ENCODE measurements around the gene MARVELD2. TPM values are rescaled to one million over a fixed set of nuclear protein-coding genes. Genes with fewer than 3 reads are reported as not detected.
A peak's percentile ranks its signal among the peaks of the same experiment; 100 is the strongest.

Gene MARVELD2
- total RNA-seq, 2 donors from 2014 or later: 1.6 to 2.3 TPM

DNA sequence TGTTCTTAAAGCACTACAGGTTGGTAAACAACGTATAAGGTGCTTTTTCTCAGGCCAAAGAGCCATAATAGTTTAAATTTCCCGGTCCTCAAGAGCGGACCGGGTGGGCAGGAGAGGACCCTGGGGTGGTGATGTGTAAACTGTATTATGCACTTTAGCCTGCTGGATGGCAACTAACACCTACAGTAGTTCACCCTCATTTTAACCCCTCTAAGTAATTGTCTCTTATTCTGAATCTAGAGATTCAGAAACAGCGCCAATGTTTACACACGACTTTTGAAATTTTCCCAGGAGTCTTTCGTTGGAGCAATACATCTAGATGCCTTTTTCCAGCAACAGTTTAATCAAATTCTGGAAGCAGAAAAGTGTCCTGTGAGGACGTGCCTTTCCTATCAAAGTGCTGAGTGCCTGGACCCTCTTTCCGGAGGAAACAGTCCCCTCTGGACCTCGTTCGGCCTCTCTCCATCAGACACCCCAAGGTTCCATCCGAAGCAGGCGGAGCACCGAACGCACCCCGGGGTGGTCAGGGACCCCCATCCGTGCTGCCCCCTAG is 77.0 kb downstream of the MARVELD2 start:
- no peaks in the 10 kb centered on the region for H3K36me3 ChIP-seq
- H3K4me3 ChIP-seq: peak overlapping the region; percentile 47 to 61
- TF ChIP-seq CTCF (IDR thresholded peaks at IDR 0.05): no peak
- no peak overlapping the region for H3K27ac ChIP-seq
- H3K27me3 ChIP-seq: peaks cover 0 to 6% of the 10 kb centered on the region in 2 donors
- H3K9me3 ChIP-seq: no peaks in the 10 kb centered on the region
- no peak for DNase-seq (ENCODE audit: low spot score)
- peaks cover 0 to 25% of the 10 kb centered on the region in 2 donors for H3K4me1 ChIP-seq

DNA sequence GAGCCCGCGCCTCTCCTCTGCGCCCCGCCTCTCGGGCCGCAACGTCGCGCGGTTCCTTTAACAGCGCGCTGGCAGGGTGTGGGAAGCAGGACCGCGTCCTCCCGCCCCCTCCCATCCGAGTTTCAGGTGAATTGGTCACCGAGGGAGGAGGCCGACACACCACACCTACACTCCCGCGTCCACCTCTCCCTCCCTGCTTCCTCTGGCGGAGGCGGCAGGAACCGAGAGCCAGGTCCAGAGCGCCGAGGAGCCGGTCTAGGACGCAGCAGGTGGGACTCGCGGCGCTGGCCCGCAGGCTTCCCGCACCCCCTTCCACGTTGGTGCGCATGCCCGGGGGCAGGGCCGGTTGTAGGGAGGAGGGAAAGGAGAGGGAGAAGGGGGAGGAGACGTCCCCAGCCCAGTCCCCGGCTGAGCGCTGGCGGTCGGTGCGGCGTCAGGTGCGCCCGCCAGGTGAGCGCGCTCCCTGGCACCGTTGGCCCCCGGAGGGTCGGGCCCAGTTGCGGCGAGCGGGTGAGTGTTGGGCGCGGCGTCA is 77.5 kb downstream of the MARVELD2 start, which contains the start of gene OCLN:
Gene OCLN, plus strand, starts transcription at position 400 of the 532 bp plus-strand sequence. CDS start 11,455 bp downstream, outside the sequence.
- DNase-seq (ENCODE audit: low spot score): no peak
- H3K27ac ChIP-seq: no peak within 1 kb of the TSS
- H3K9me3 ChIP-seq: no peaks in the 10 kb centered on the region
- H3K27me3 ChIP-seq: peaks cover 0 to 6% of the 10 kb centered on the region in 2 donors
- no peaks in the 10 kb centered on the region for H3K36me3 ChIP-seq
- peak within 1 kb of the TSS; percentile 47 to 61 for H3K4me3 ChIP-seq
- peaks cover 0 to 25% of the 10 kb centered on the region in 2 donors for H3K4me1 ChIP-seq
- no peak for TF ChIP-seq CTCF (IDR thresholded peaks at IDR 0.05)

DNA sequence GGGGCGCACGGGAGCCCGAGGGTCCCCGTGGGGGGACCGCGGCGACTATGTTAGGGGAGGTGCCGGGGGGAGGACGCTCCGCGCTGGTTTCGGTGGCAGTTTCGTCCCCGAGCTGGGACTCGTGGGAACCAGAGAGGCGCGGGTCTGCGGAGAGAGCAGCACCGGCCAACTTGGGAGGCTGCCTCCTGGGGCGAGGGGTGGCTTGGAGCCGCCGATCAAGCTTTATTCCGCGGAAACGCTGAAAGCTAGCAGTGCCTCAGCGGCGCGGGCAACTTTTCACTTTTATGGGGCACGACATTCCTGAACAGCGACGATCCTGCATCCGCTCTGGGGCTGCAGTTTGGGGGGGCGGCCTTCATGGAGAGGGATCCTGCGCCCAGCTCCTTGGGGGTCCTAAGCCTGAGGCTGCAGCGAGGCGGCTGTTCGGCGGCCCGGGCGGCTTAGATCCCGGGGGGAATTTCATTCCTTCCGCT is 78.0 kb downstream of the MARVELD2 start:
- H3K9me3 ChIP-seq: no peaks in the 10 kb centered on the region
- DNase-seq (ENCODE audit: low spot score): no peak
- TF ChIP-seq CTCF (IDR thresholded peaks at IDR 0.05): no peak
- no peak overlapping the region for H3K27ac ChIP-seq
- peaks cover 0 to 25% of the 10 kb centered on the region in 2 donors for H3K4me1 ChIP-seq
- H3K27me3 ChIP-seq: peaks cover 0 to 6% of the 10 kb centered on the region in 2 donors
- H3K36me3 ChIP-seq: no peaks in the 10 kb centered on the region
- peak overlapping the region; percentile 47 to 61 for H3K4me3 ChIP-seq

DNA sequence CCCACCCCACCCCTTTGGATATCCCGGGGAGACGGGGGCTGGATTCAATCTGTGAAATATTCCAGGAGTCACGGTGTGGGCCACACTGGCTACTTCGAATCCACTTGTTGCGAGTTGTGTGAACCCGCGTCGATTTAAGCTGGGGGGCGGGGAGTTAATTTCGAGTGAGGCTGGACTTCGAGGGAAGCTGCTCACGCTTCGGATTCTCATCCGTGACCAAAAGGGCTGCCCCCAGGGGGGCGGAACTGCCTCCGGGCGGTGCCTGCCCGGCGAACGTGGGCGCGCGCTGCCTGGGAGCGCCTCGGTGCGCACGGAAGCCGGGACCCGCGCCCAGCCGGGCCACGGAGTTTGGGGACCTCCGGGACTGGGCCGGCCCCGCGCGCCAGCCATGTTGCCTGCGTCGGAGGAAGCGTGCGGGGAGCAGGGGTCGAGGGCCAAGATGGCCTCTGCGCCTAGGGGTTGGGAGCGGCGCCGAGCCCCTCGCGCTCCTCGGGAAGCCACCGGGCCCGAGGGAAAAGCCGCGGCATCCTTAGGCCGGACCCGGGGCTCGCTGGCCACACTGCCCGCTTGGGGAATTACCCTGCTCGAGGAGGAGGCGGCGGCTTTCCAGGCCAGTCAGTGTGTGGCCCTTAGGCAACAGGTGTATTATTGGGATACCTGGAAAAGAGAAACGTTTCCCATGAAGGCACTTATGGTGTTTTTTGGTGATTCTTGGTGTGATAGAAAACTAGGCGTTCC is 78.6 kb downstream of the MARVELD2 start:
- DNase-seq (ENCODE audit: low spot score): no peak
- no peaks in the 10 kb centered on the region for H3K9me3 ChIP-seq
- H3K4me1 ChIP-seq: peaks cover 0 to 25% of the 10 kb centered on the region in 2 donors
- H3K27ac ChIP-seq: no peak overlapping the region
- peaks cover 0 to 6% of the 10 kb centered on the region in 2 donors for H3K27me3 ChIP-seq
- H3K4me3 ChIP-seq: peak overlapping the region; percentile 47 to 61
- H3K36me3 ChIP-seq: no peaks in the 10 kb centered on the region
- TF ChIP-seq CTCF (IDR thresholded peaks at IDR 0.05): no peak

Other genes starting within 250 kb of the MARVELD2 start
- 1 to 10 TPM; 1.2 to 5.6 TPM for gene CCNB1, start 248.0 kb upstream of the MARVELD2 start, total RNA-seq
- 1 to 10 TPM; 1.3 to 2.0 TPM for gene CENPH, start 225.5 kb upstream of the MARVELD2 start, total RNA-seq
- 10 to 100 TPM in 1 of 2 donors, 1 to 10 TPM in 1; 9.2 to 11.3 TPM for gene CDK7, start 180.2 kb upstream of the MARVELD2 start, total RNA-seq
- 1 to 10 TPM; 2.7 to 2.8 TPM for gene CCDC125, start 82.3 kb upstream of the MARVELD2 start, total RNA-seq
- 10 to 100 TPM; 14.5 to 15.7 TPM for gene AK6, start 45.6 kb upstream of the MARVELD2 start, total RNA-seq
- 10 to 100 TPM; 35.2 to 41.5 TPM for gene TAF9, start 45.6 kb upstream of the MARVELD2 start, total RNA-seq
- gene RAD17, start 45.3 kb upstream of the MARVELD2 start, total RNA-seq: 10 to 100 TPM in 1 of 2 donors, 1 to 10 TPM in 1; 9.3 to 17.9 TPM
- gene OCLN, start 77.7 kb downstream of the MARVELD2 start, total RNA-seq: 1 to 10 TPM; 2.7 to 3.2 TPM
- 10 to 100 TPM; 11.0 to 12.9 TPM for gene GTF2H2C, start 145.1 kb downstream of the MARVELD2 start, total RNA-seq

Data from right atrium auricular region (tissue), 2 donors.